ENCODE results near the gene FEV. TPM values are rescaled to one million over a fixed set of nuclear protein-coding genes. Genes with fewer than 3 reads are reported as not detected.

The FEV gene
- total RNA-seq, 1 donor from 2014 or later: not detected

- ATAC-seq: no peak
Measured at GRCh38 chr2:219017201-219017931, 32.4 kb upstream of the FEV start.

GRCh38 chr2:219016721-219017120, 31.7 kb upstream of the FEV start:
- ATAC-seq (no peak), DNase-seq (ENCODE audit: low spot score) (no peak)

More at GRCh38 chr2:219017201-219017931, 32.4 kb upstream of the FEV start:
- no peak for DNase-seq (ENCODE audit: low spot score)

GRCh38 chr2:219010873-219011272, 25.9 kb upstream of the FEV start:
- DNase-seq (ENCODE audit: low spot score) (no peak), ATAC-seq (no peak)

GRCh38 chr2:219010162-219010756, 25.3 kb upstream of the FEV start:
- DNase-seq (ENCODE audit: low spot score) (no peak), ATAC-seq (peak; percentile 94)

- no peak for ATAC-seq
- DNase-seq (ENCODE audit: low spot score): no peak
Measured at GRCh38 chr2:219009294-219009693, 24.3 kb upstream of the FEV start.

- DNase-seq (ENCODE audit: low spot score) (no peak), ATAC-seq (no peak)
Measured at GRCh38 chr2:219003979-219004378, 19.0 kb upstream of the FEV start.

- no peak for DNase-seq (ENCODE audit: low spot score)
- no peak for ATAC-seq
Measured at GRCh38 chr2:219003267-219003634, 18.3 kb upstream of the FEV start.

GRCh38 chr2:219002395-219003266, 17.6 kb upstream of the FEV start:
- peak; percentile 94 for DNase-seq (ENCODE audit: low spot score)
- peak; percentile 86 for ATAC-seq

GRCh38 chr2:219001577-219002394, 16.8 kb upstream of the FEV start:
- DNase-seq (ENCODE audit: low spot score) (peak; percentile 98), ATAC-seq (peak; percentile 82)

- DNase-seq (ENCODE audit: low spot score) (no peak), ATAC-seq (no peak)
Measured at GRCh38 chr2:219001100-219001576, 16.2 kb upstream of the FEV start.

GRCh38 chr2:219000569-219000960, 15.6 kb upstream of the FEV start:
- ATAC-seq (no peak), DNase-seq (ENCODE audit: low spot score) (no peak)

GRCh38 chr2:218999881-219000568, 15.0 kb upstream of the FEV start:
- ATAC-seq: no peak
- no peak for DNase-seq (ENCODE audit: low spot score)

GRCh38 chr2:218999021-218999880, 14.3 kb upstream of the FEV start:
- DNase-seq (ENCODE audit: low spot score) (no peak), ATAC-seq (no peak)

GRCh38 chr2:218998414-218999002, 13.5 kb upstream of the FEV start:
- ATAC-seq (no peak), DNase-seq (ENCODE audit: low spot score) (no peak)

GRCh38 chr2:218997731-218998130, 12.7 kb upstream of the FEV start:
- no peak for DNase-seq (ENCODE audit: low spot score)
- no peak for ATAC-seq

- peak; percentile 18 for ATAC-seq
- DNase-seq (ENCODE audit: low spot score): no peak
Measured at GRCh38 chr2:218996937-218997336, 12.0 kb upstream of the FEV start.

- DNase-seq (ENCODE audit: low spot score) (peak; percentile 91), ATAC-seq (peak; percentile 92)
Measured at GRCh38 chr2:218995972-218996711, 11.2 kb upstream of the FEV start.

GRCh38 chr2:218995561-218995960, 10.6 kb upstream of the FEV start:
- DNase-seq (ENCODE audit: low spot score) (no peak), ATAC-seq (no peak)

Data from left lobe of liver (tissue), 2 donors.